Measurements from ENCODE around the gene LTBP3.

The LTBP3 gene

DNA sequence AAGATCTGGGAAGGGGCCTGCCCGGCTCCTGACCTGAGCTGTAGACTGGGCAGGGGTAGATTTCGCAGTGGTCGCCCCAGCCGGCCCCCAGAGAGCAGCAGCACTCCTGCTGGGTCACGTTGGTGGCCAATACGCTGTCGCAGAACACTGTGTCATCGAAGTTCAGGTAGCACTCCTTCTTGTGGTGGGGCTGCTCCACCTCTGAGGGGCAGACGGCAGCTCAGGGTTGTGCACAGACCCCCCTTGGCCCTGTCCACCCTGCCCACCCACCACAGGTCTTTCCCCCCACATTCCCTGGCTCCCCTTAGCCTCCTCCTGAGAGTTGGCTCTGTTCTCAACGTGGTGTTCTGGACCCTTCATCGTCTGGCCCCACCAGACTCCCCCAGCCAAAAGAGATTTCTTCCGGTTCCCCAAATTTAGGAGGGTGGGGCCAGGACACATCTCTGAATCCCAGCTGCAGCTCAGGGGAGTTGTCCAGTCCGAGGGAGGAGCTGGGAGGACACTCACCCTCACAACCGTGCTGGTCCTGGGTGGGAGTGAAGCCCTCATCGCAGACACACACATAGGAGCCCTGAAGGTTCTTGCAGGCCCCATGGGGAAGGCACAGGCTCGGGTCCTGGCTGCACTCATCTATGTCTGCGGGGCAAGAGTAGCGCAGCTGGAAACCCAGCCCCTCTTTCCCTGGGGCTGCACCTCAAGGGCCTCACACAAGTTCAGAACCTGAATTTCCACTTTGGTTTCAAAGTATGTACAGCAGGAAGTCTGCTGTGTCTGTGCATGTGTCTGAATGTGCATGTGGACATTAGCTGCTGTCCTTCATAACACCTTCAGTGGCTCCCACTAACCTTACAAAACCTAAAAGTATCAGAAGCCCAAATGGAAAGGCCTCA lies 16.8 kb downstream of the LTBP3 start:
- Mint-ChIP-seq H3K4me3 (peak overlapping the region; percentile 91), H3K9me3 (no peaks in the 10 kb centered on the region), H3K27ac (peak overlapping the region; percentile 90), H3K4me1 (peaks cover 52% of the 10 kb centered on the region), H3K27me3 (no peaks in the 10 kb centered on the region), H3K36me3 (peaks cover 22% of the 10 kb centered on the region)
- ATAC-seq, result no peak

DNA sequence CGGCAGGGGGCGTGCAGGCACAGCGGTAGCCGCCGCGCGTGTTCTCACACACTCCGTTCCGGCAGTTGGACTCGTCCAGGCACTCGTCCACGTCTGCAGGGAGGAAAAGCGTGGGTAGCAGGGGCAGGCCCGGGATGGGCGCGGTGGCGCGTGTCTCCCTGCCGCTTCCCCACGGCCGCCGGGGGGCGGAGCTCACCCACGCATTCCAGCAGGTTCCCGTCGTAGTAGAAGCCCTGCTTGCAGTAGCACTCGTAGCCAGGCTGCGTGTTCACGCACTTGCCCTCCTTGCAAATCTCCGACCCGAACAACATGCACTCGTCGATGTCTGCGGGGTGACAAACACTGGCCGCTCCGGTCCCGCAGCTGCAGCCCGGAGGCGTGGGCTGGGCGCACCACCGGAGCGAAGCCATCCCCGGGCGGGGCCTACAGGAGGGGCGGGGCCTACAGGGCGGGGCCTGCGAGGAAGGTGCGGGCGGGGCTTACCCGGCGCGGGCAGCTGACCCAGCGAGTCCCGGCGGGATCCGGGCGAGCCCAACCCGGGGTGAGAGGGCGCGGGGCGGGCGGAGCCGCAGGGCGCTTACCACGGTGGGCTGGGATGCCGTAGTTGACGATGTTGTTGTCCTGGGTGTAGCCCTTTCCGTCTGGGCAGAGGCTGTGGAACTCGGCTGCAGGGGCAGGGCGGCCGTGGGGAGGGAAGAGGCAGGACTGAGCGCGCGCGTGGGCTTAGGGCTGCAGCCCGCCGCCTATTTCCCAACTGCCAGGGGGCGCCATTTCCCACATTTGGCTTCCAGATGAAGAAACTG lies 17.7 kb downstream of the LTBP3 start:
- H3K4me3 Mint-ChIP-seq, result peak overlapping the region; percentile 91
- H3K9me3 Mint-ChIP-seq, result no peaks in the 10 kb centered on the region
- peak overlapping the region; percentile 90 for H3K27ac Mint-ChIP-seq
- ATAC-seq, result peak; percentile 91
- H3K4me1 Mint-ChIP-seq, result peaks cover 45% of the 10 kb centered on the region
- no peaks in the 10 kb centered on the region for H3K27me3 Mint-ChIP-seq
- H3K36me3 Mint-ChIP-seq, result peaks cover 23% of the 10 kb centered on the region

DNA sequence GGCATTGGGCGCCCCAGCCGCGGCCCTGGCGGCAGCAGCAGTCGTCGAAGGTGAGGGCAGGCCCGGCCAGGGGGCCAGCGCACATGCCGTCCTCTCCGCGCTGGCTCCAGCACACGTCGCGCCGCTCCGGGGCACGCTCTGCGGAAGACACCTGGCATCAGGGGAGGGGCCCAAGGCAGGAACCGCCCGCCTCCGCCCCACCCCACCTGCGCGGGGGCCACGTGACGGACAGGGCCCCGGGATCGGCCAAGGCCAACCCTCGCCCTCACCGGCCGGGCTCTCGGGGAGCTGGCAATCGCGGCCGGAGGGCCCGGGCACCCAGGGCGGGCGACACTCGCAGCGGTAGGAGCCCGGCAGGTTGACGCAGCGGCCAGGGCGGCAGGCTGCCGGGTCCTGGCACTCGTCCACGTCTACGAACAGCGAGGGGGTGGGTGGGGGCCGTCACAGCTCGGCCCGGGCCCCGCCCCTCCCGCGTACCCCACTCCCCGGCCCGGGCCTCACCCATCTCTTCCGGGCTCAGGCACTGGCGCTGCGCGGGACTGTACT lies 18.3 kb downstream of the LTBP3 start:
- no peaks in the 10 kb centered on the region for H3K27me3 Mint-ChIP-seq
- peaks cover 24% of the 10 kb centered on the region for H3K36me3 Mint-ChIP-seq
- peak overlapping the region; percentile 91 for H3K4me3 Mint-ChIP-seq
- peak overlapping the region; percentile 90 for H3K27ac Mint-ChIP-seq
- H3K4me1 Mint-ChIP-seq, result peaks cover 38% of the 10 kb centered on the region
- peak; percentile 84 for ATAC-seq
- H3K9me3 Mint-ChIP-seq, result no peaks in the 10 kb centered on the region

DNA sequence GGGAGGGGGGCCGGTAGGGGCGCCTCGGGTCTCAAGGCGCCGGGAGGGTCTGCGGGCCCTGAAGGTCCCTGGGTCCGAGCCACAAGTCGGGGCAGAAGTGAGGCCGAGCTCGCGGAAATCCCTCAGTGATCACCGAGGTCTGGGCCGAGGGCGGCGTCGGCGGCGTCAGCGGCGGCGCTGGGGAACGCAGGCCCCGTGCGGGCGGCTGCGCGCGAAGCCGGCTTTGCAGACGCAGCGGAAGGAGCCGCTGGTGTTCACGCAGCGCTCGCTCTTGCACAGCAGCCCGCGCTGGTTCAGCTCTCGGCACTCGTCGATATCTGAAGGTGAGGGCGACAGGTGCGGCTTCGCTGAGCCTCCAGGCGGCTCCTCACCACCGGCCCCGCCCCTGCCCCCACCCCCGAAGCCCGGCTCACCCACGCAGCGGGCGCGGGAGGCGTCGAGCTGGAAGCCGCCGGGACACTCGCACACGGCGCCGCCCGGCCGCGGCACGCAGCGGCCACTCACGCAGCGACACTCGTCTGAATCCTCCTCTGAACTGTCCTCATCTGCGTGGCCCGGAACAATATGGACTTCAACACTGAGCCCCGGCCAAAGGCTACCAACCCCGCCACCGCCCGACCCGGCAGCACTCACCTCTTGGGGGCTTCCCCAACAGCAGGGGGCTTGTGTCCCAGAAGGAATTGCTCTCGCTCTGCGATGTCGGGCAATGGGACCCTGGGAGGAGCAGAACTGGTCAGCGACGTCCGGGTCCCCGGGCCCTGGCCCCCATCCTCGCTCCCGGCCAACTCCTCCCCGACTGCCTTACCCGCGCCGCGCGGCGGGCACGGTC lies 19.0 kb downstream of the LTBP3 start:
- no peak for ATAC-seq
- H3K4me1 Mint-ChIP-seq, result peaks cover 31% of the 10 kb centered on the region
- H3K4me3 Mint-ChIP-seq, result peak overlapping the region; percentile 36
- no peaks in the 10 kb centered on the region for H3K9me3 Mint-ChIP-seq
- H3K27ac Mint-ChIP-seq, result peak overlapping the region; percentile 90
- peaks cover 29% of the 10 kb centered on the region for H3K36me3 Mint-ChIP-seq
- no peaks in the 10 kb centered on the region for H3K27me3 Mint-ChIP-seq

DNA sequence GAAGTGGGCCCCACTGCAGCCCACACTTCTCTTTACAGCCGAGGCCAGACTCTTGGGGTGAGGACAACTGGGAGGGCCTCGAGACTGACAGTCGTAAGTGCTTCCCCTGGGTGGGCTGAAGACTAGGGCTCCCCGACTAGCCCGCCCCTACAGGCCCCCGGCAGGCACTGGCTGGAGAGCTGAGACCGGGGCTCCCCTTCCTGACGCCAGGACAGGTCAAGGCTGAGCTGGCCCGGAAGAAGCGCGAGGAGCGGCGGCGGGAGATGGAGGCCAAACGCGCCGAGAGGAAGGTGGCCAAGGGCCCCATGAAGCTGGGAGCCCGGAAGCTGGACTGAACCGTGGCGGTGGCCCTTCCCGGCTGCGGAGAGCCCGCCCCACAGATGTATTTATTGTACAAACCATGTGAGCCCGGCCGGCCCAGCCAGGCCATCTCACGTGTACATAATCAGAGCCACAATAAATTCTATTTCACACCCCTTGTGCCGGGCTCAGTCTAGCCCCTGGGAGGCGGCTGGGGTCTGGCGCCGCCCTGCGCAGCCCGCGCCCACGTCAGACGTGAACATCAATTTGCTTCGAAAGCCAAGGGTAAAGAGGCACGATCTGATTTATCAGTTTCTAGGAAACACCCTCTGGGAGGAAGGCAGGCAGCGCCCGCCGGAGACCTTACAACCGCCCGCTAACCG lies 19.8 kb downstream of the LTBP3 start:
- no peaks in the 10 kb centered on the region for H3K27me3 Mint-ChIP-seq
- peaks cover 27% of the 10 kb centered on the region for H3K4me1 Mint-ChIP-seq
- H3K27ac Mint-ChIP-seq, result no peak overlapping the region

DNA sequence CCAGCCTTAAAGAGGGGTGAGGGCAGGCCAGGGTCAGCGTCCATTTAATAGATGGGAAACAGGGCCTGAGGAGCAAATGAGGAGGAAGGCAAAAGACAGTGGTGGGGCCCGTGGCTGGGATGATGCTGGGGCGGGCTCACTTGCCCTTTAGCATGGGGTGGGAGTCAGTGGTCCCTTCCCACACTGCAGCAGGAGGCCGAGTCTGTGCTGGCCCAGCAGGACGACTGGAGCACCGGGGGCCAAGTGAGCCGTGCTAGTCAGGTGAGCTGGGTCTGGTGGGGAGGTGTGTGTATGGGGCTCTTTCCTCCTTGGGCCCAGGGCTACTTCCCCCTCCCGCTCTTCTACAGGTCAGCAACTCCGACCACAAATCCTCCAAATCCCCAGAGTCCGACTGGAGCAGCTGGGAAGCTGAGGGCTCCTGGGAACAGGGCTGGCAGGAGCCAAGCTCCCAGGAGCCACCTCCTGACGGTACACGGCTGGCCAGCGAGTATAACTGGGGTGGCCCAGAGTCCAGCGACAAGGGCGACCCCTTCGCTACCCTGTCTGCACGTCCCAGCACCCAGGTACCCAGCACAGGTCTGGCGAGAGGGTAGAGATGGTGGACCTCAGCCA lies 20.4 kb downstream of the LTBP3 start:
- Mint-ChIP-seq H3K4me3 (no peak overlapping the region), H3K4me1 (peaks cover 27% of the 10 kb centered on the region)

More for the DNA sequence above, 19.8 kb downstream of the LTBP3 start:
- no peaks in the 10 kb centered on the region for H3K9me3 Mint-ChIP-seq
- no peak for ATAC-seq
- peaks cover 33% of the 10 kb centered on the region for H3K36me3 Mint-ChIP-seq
- peak overlapping the region; percentile 36 for H3K4me3 Mint-ChIP-seq

DNA sequence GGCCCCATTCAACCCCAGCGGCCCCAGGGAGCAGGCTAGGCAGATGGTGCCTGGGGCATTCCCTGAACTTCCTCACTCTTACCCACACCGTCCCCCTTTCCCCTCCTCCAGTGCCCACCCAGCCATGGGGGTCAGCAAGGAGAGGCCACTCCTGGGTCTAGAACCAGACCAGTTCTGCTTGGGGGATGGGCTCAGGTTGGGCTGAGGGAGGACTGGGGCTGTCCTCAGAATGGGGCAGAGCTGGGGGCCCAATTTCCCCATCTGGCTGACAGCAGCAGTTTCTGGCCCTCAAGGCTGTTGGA lies 20.9 kb downstream of the LTBP3 start:
- H3K9me3 Mint-ChIP-seq, result no peaks in the 10 kb centered on the region

More for the DNA sequence above, 20.4 kb downstream of the LTBP3 start:
- peak overlapping the region; percentile 34 for H3K27ac Mint-ChIP-seq
- H3K27me3 Mint-ChIP-seq, result no peaks in the 10 kb centered on the region
- ATAC-seq, result no peak
- no peaks in the 10 kb centered on the region for H3K9me3 Mint-ChIP-seq
- H3K36me3 Mint-ChIP-seq, result peaks cover 38% of the 10 kb centered on the region

DNA sequence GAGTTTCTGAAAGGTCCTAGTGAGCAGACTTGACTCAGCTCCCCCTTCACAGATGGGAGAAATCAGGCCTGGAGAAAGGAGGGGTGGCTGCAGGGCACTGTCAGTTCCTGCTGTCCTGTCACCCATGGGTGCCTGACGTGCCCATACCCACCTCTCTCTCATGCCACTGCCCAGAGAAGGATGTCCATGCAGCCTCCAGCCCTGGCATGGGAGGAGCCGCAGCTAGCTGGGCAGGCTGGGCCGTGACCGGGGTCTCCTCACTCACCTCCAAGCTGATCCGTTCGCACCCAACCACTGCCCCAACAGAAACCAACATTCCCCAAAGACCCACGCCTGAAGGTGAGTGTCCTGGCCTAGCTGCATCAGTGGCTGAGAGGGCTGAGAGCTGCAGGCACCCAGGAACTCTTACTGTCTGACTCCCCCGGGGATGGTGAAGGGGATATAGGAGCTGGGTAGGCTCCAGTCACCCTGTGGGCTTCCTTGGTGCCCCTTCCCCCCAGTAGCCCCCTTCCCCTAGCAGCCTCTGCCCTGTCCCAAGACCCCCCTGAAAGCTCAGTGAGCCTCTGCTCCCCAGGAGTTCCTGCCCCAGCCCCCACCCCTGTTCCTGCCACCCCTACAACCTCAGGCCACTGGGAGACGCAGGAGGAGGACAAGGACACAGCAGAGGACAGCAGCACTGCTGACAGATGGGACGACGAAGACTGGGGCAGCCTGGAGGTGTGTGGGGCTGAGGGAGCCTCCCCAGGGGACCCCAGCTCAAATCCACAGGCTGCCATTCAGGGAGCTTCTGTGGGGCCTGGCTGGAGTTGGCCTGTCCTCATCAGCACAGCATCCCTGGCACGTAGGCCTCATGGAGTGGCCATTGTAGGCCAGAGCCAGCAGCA lies 21.5 kb downstream of the LTBP3 start:
- H3K36me3 Mint-ChIP-seq, result peaks cover 41% of the 10 kb centered on the region
- peak overlapping the region; percentile 34 for H3K27ac Mint-ChIP-seq
- H3K9me3 Mint-ChIP-seq, result no peaks in the 10 kb centered on the region
- H3K4me3 Mint-ChIP-seq, result no peak overlapping the region
- ATAC-seq, result no peak
- H3K27me3 Mint-ChIP-seq, result no peaks in the 10 kb centered on the region
- H3K4me1 Mint-ChIP-seq, result peaks cover 21% of the 10 kb centered on the region

More for the DNA sequence above, 20.9 kb downstream of the LTBP3 start:
- no peak for ATAC-seq
- H3K4me1 Mint-ChIP-seq, result peaks cover 27% of the 10 kb centered on the region
- no peak overlapping the region for H3K4me3 Mint-ChIP-seq
- H3K36me3 Mint-ChIP-seq, result peaks cover 38% of the 10 kb centered on the region
- H3K27me3 Mint-ChIP-seq, result no peaks in the 10 kb centered on the region
- H3K27ac Mint-ChIP-seq, result peak overlapping the region; percentile 34

DNA sequence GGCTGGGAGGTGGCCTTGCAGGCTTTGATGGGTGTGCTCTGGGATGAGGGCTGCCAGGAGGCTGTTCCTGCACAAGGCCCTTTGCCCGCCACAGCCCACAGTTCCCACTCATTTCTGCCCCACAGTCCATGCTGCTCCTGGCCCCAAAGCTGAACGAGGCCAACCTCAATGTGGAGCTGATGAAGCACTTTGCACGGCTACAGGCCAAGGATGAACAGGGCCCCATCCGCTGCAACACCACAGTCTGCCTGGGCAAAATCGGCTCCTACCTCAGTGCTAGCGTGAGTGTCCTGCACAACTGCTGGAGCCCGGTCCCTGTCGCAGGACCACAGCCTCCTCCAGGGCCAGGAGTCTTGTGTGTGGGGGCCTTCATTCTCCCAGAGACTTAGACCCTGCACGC lies 23.1 kb downstream of the LTBP3 start:
- H3K4me3 Mint-ChIP-seq, result no peak overlapping the region
- no peaks in the 10 kb centered on the region for H3K27me3 Mint-ChIP-seq
- H3K4me1 Mint-ChIP-seq, result peaks cover 13% of the 10 kb centered on the region
- H3K9me3 Mint-ChIP-seq, result no peaks in the 10 kb centered on the region
- H3K27ac Mint-ChIP-seq, result no peak overlapping the region
- ATAC-seq, result no peak
- H3K36me3 Mint-ChIP-seq, result peaks cover 56% of the 10 kb centered on the region

DNA sequence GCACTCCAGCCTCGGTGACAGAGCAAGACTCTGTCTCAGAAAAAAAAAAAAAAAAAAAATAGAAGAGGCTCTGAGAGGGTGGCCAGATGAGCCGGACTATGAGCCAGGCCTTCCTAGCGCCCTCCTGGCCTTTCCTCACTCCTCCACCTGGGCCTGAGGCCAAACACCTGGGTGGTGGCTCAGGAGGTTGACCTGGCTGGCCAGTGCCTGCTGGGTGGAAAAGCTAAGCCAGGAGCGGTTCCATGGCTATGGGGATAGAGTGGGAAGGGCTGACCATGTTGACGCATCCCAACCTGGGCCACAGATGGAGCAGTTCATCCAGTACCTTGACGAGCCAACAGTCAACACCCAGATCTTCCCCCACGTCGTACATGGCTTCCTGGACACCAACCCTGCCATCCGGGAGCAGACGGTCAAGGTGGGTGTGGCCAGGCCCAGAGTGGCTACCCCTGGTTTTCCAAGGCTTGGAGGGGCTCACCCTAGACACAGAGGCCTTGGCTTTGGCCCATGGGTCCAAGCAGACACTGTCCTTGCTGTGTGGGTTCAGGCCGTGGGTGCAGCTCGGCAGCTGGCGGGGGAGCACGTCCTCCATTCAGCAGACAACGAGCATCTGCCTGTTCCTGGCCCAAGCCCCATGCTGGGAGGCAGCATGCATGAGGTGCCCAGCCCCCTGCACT lies 25.6 kb downstream of the LTBP3 start:
- Mint-ChIP-seq H3K4me1 (peaks cover 24% of the 10 kb centered on the region), H3K27me3 (no peaks in the 10 kb centered on the region), H3K27ac (no peak overlapping the region), H3K4me3 (no peak overlapping the region), H3K9me3 (no peaks in the 10 kb centered on the region), H3K36me3 (peaks cover 51% of the 10 kb centered on the region)
- ATAC-seq, result no peak

DNA sequence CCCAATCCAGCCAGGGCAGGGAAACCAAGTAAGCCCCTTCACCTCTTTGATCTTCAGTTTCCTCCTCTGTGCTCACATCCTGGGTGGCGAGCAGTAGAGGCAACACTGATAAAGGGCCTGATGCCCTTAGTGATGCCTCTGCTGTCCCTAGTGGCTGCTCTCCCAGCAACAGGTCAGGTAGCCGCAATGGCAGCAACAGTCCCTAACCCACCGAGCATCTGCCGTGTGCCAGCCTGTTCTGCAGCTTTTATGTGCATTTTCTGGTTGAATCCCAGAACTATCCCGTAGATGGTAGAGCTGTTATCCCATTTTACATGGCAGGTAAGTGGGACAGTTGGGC lies 28.0 kb downstream of the LTBP3 start:
- Mint-ChIP-seq H3K4me3 (no peak overlapping the region), H3K36me3 (peaks cover 45% of the 10 kb centered on the region), H3K27me3 (no peaks in the 10 kb centered on the region), H3K9me3 (no peaks in the 10 kb centered on the region), H3K27ac (no peak overlapping the region), H3K4me1 (peaks cover 31% of the 10 kb centered on the region)
- ATAC-seq, result no peak

DNA sequence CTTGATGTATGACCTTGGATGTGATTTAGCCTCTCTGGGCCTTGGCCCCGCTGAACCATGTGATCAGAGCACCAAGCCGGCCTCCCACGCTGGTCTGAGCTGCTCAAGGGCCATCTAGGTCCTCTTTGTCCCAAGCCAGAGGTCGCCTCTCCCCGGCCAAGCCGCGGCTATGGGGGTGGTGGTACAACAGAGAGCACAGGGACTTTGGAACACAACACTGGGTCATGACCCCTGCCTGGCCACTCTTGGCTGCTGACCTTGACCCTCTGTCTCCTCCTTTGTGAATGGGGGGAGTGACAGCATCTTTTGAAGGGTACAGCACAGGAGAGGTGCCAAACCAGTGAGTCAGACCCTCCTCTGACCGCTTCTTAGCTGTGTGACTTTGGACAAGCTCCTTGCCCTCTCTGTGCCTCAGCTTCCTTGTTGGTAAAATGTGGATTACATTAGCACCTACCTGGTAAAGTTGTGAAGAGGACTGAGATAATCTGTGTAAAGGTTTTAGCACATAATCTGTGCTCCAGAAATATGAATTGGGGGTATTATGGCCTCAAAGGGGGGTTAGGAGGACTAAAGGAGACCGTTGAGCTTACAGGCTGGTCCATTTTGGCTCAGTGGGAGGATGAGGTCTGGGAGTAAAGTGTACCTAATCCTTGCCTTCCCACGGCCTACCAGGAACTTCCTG lies 28.5 kb downstream of the LTBP3 start:
- ATAC-seq, result no peak
- peaks cover 42% of the 10 kb centered on the region for H3K36me3 Mint-ChIP-seq
- H3K9me3 Mint-ChIP-seq, result no peaks in the 10 kb centered on the region
- no peak overlapping the region for H3K27ac Mint-ChIP-seq
- H3K4me3 Mint-ChIP-seq, result no peak overlapping the region
- no peaks in the 10 kb centered on the region for H3K27me3 Mint-ChIP-seq
- peaks cover 33% of the 10 kb centered on the region for H3K4me1 Mint-ChIP-seq
